ENCODE results near the gene HPS4.

GRCh38 chr22:26463101-26463661 lies 20.4 kb downstream of the HPS4 start:
- TF ChIP-seq CTCF (IDR thresholded peaks at IDR 0.05), result no peak
- TF ChIP-seq MAX (IDR thresholded peaks at IDR 0.05; ENCODE audit: low read depth), result no peak
- no peak for TF ChIP-seq RAD21 (IDR thresholded peaks at IDR 0.05; ENCODE audit: low read length)
- no peak for TF ChIP-seq GABPA (IDR thresholded peaks at IDR 0.05; ENCODE audit: low read depth)
- no peak for TF ChIP-seq REST (IDR thresholded peaks at IDR 0.05; ENCODE audit: low read depth, low read length)
- no peak for TF ChIP-seq SIN3A (IDR thresholded peaks at IDR 0.05; ENCODE audit: borderline replicate concordance, low read depth, low read length)
- TF ChIP-seq RFX5 (IDR thresholded peaks at IDR 0.05; ENCODE audit: low read length), result no peak
- TF ChIP-seq MXI1 (IDR thresholded peaks at IDR 0.05; ENCODE audit: low read depth, low read length), result no peak
- TF ChIP-seq POLR2AphosphoS5 (IDR thresholded peaks at IDR 0.05; ENCODE audit: low read depth, low read length), result no peak

Measured in SK-N-SH (cell line).